Amniotic epithelial cell (primary cell): ENCODE results near the gene LMOD3.
A peak's percentile ranks its signal among the peaks of the same experiment; 100 is the strongest.

Experiments used
- DNase-seq: peaks from one replicate; pipeline ENCODE4 v3.0.0-alpha.2; 2010; ENCODE audit warnings: low read depth

LMOD3 gene

GRCh38 chr3:69121950-69122349 is 445 bp downstream of the LMOD3 start:
- peak; percentile 17 for DNase-seq

DNA sequence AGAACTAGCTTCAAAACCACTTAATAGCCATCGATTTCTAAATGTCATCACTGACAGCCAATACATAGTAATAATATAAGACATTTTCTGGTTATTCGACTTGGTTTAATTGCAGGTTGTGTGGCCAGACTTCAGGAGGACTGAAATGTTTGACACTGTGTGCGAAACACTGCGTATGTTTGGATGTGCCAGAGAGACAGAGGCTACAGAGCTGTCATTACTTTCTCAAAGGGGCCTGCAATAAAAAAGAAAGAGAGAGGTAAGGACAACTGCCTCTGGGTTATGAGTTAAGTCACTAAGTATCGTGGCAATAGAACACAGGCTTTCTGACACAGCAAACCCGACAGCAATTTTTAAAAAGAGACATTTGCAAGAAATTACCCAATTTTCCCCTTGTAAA is 882 bp downstream of the LMOD3 start:
- DNase-seq: no peak

DNA sequence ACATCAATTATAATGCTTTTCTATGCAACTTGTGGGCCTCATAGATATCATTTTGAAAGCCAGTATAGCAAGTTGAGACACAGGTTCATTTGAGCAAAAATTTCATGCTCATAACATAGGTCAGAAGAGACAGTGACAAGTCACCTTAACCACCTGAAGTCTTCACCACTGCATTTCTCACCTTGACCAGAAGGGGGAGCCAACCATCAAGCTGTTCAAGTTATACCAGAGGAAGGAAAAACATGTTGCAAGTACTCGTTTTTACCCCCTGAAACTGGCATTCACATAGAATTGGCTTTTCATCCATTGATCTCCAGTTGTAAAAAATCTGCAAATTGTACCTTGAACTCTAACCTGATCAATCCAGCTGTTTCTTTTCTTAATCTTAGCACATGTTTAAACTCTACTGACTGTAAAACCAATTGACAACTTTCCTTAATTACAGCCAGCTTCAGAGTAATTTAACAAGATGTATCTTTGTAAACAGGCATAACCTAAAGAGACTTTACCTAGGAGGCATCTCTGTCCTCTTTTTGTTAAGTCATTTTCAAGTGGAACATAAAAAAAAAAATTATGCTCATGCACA is 1.4 kb downstream of the LMOD3 start:
- DNase-seq: peak; percentile 69

- no peak for DNase-seq
These were observed 2.7 kb downstream of the LMOD3 start for GRCh38 chr3:69119681-69120080.

GRCh38 chr3:69119138-69119537 is 3.3 kb downstream of the LMOD3 start:
- no peak for DNase-seq

DNA sequence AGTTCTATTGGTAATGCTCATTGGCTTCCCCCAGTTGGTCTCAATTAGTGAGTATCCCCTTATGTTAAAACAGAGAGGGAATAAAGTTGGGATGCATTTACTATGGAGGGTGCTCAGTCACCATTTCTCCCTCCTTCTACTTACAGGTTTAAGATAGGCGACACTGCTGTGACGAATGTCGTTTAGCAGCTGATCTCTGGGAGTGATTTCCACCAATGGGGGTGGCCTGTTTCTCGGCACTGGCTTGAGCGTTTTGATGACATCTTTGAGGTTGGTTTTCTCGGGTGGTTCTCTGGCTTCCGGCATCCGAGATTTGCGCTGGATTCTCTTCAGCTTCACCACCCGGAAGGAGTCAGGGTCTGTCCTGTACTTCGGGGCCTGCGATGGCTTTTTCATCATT is 3.8 kb downstream of the LMOD3 start:
- DNase-seq: no peak

- no peak for DNase-seq
These were observed 5.5 kb downstream of the LMOD3 start for GRCh38 chr3:69116897-69117296.

DNA sequence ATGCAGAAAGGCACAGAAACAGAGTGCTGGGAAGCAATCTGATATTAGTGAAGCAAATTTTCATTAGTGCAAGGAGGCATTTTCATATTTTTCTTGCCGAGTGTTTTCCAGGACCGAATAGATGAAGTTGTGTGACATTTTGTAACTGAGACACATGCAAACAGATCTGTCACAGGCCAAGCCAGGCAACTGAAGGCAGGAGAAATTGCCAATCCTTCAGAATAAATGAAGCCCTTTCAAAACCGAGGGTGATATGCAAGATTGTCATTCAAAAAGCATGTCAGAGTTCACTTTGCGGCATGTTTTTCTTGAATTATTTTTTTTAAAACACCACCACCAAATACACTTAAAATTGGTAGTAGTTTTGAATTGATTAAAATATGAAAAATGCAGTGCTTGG is 6.2 kb downstream of the LMOD3 start:
- no peak for DNase-seq

- peak; percentile 29 for DNase-seq
These were observed 6.7 kb downstream of the LMOD3 start for GRCh38 chr3:69115731-69116130.

DNA sequence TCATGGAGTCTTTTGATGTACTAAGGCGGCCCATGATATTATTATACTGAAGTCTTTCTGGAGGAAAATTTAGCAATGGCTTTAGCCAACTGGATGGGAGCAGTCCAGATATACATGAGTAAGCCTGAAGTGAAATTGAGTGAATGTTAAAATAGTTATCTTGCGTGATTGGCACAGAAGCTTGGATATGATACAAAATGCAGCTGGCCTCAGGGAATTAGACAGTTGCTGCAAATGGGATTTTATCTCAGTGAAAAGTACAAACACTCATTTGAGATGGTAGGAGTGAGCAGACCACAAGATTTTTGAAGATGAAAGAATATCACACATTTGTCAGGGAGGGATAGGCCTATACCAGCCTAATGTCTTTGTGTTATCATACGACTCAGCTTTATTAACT is 8.9 kb downstream of the LMOD3 start:
- peak; percentile 75 for DNase-seq

- DNase-seq: no peak
These were observed 11.4 kb downstream of the LMOD3 start for GRCh38 chr3:69110941-69111546.

GRCh38 chr3:69108811-69109210 is 13.6 kb downstream of the LMOD3 start:
- DNase-seq: no peak

- DNase-seq: no peak
These were observed 14.6 kb downstream of the LMOD3 start for GRCh38 chr3:69107841-69108240.

GRCh38 chr3:69105320-69105719 is 17.1 kb downstream of the LMOD3 start:
- no peak for DNase-seq

- no peak for DNase-seq
These were observed 17.8 kb downstream of the LMOD3 start for GRCh38 chr3:69104586-69104985.

DNA sequence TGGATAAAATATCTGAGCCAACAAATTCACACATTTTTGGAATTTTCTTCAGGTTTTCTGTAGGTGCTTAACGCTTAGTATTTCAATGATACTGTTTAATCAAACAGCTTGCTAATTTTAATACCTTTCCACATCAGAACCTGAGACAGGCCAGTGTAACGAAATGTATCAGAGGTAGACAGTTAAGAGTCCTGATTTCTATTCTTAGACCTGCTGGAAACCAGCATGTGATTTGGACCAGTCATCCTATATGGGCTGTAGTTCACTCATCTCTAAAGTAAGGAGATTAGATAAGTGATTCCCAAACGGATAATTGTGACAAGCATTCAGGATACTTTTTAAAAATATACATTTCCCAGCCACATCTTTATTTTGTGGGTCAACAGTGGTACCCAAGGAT is 19.3 kb downstream of the LMOD3 start:
- no peak for DNase-seq

DNA sequence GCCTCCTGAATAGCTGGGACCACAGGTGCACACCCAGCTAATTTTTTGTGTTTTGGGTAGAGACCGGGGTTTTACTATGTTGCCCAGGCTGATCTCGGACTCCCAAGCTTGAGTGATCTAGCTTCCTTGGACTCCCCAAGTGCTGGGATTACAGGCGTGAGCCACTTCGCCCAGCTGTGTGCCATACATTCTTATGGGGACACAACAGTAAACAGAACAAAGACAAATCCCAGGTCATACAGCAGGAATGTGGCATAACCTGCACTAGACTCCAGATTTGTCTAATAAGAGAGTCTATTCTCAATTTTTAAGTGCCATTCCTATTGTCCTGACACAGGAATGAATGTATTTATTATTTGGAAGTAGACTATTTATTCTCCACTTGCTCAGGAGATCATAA is 20.0 kb downstream of the LMOD3 start:
- DNase-seq: no peak

DNA sequence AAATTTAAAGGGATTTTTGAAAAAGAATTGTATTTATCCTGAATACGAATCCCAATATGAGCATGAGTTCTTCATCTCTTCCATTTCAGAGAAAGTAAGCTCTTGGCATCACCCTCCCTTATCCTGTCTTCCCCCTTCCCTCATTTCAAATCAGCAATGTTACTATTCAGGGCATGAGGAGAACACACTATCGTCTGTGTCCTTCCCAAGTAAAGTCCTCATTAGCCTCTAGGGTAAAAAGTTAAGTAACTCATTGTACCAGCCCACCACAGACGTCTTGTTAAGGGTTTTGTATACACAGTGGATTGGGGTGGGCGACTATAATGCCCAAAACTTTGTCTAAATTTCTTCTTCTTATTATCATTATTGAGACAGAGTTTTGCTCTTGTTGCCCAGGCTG is 22.8 kb downstream of the LMOD3 start:
- no peak for DNase-seq

DNA sequence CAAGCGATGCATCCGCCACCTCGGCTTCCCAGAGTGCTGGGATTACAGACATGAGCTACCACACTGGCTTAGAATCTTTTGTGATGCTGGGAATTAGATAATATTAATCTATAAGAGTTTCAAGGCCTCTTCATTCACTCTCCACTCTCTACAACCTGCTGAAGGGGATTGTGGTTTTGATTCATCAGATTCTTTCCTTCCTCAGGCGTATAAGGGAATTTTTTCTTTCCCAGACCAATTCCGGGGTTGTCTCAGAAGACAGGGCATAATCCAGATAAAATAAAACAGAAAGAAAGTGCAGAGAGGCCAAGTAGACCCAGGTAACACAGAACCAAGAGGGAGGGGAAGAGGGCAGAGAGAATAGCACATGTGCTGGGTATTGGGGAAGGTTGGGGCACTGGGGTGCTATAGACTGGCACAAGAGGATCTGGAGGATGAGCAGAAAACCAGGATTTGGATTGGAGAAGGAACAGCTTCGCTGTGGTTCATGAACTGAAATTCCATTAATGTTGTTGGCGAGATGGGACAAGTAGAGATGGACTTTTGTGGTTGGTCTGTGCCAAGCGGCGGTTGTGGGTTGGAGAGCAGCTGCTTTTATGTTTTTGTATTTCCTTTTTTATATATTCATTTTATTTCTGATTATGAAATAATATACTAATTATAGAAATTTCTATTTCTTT is 24.8 kb downstream of the LMOD3 start:
- peak; percentile 70 for DNase-seq

- no peak for DNase-seq
These were observed 26.1 kb downstream of the LMOD3 start for GRCh38 chr3:69096299-69096698.

DNA sequence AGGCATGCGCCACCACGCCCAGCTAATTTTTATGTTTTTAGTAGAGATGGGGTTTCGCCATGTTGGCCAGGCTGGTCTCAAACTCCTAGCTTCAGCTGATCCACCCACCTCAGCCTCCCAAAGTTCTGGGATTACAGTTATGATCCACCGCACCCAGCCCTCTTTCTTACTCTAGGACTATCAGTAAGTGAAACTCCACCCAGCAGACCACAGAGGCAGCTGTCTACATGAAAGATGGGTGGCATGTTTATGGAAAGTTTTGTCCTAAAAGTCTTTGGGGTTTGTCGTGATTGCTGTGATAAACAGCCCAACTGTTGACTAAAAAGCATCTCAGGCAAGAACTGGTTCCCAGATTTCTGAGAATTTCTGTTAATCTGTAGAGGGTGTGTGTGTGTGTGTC is 26.8 kb downstream of the LMOD3 start:
- DNase-seq: peak; percentile 37

DNA sequence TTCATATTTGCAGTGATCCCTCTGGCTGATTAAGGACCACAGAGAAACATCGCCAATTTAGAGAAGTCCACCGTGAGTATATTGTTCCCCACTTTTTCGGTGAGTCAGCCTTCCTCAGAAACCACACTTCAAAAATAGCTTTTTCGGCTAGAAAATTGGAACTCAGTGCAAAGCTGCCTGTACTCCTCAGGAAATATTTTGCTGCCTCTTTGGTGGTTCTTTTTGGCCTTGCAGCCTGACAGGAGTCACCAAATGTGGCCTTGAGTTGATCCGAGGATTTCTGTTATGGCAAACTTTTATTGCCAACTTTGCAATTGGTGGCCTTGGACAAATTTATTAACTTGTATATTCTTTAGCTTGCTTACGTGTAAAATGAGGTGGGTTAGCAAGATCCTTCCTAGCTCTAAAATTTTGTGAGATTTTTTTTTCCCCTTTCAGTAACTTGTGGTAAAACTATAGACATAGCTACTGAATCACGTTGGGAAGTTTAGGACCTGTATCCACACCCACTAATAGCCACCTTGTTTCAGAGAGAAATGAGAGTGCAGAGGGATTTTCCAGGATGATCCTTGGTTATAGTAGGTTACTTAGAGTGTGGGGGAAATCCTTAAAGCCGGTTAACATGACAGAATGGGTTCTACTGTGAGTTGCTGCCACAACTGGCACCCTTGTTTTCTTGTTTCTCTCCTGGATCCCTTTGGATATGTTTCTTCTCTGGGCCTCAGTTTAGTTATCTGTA is 27.8 kb downstream of the LMOD3 start:
- DNase-seq: no peak

DNA sequence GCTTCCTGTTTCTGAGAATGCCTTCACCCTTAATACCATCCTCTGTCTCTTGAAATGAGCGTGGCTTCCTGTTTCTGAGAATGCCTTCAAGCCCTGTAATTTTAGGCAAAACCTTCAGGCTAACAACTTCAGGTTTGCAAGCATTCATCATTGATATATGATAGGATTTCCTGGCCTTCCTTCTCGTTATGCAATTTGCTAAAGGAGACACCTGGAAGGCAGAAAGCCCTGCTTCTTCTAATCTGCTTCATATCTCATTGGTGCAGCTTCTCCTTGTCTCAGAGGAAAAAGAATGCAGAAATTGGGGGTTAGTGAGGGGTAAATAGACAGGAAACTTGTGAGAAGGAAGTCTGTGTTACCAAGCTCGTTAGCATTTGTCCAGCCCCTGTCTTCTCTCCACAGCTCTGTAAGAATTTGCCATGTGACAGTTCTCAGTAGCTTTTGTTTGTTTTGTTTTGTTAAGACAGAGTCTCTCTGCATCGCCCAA is 30.3 kb downstream of the LMOD3 start:
- no peak for DNase-seq
